Tibial artery (tissue), 4 donors: Measurements from ENCODE around the gene POLR2A.

Source experiments
- DNase-seq, 2 donors: peaks; one replicate each; pipeline ENCODE4 v3.0.0-alpha.2; 2019
- H3K27ac ChIP-seq, 2 donors: fragments of 200-600 bp; sonication (generic) in 1 of 2; 1 replicate in 1 of 2; 2 replicates in 1 of 2; pipeline ENCODE4 v1.5.1; 2018 to 2019; ENCODE audit warnings: mild to moderate bottlenecking in 1 of 2
- H3K27me3 ChIP-seq, 2 donors: fragments of 200-600 bp; sonication (generic) in 1 of 2; one replicate each; pipeline versions ENCODE4 v1.5.1 to v1.6.0; 2016 to 2019
- H3K36me3 ChIP-seq, 3 donors: fragments of 200-600 bp; sonication (generic) in 2 of 3; one replicate each; pipeline ENCODE4 v1.5.1; 2016 to 2019; ENCODE audit warnings: mild to moderate bottlenecking in 2 of 3
- H3K4me1 ChIP-seq, 4 donors: fragments of 200-600 bp; sonication (generic) in 2 of 4; 1 replicate in 3 of 4; 2 replicates in 1 of 4; pipeline ENCODE4 v1.5.1; 2016 to 2019
- H3K4me3 ChIP-seq, 2 donors: fragments of 200-600 bp; sonication (generic) in 1 of 2; 1 replicate in 1 of 2; 2 replicates in 1 of 2; pipeline ENCODE4 v1.5.1; 2018 to 2019; ENCODE audit warnings: mild to moderate bottlenecking in 2 of 2
- H3K9me3 ChIP-seq, 3 donors: fragments of 200-600 bp; sonication (generic) in 1 of 3; one replicate each; pipeline ENCODE4 v1.5.1; 2016 to 2019
- CTCF ChIP-seq, 2 experiments: fragments of 200-600 bp in 1 of 2; fragments of 450-650 bp in 1 of 2; IDR thresholded peaks; one replicate each; pipeline ENCODE4 v1.5.1; 2017 to 2019; ENCODE audit warnings: antibody characterized with exemption in 2 of 2, mild to moderate bottlenecking in 1 of 2, moderate library complexity in 1 of 2
- intact Hi-C: fragments of 100-400 bp; cut with DNase I; formaldehyde crosslinking; loops from one replicate; pipeline ENCODE4 v1.15.0; 2023; ENCODE audit warnings: low total_unique reads

POLR2A gene

GRCh38 chr17:7530023-7530900, 46.1 kb downstream of the POLR2A start:
- Histone ChIP-seq H3K4me1 (no peaks in the 10 kb centered on the region), H3K4me3 (no peak overlapping the region), H3K27ac (no peak overlapping the region), H3K27me3 (no peaks in the 10 kb centered on the region), H3K9me3 (peaks cover 0 to 11% (median 2%) of the 10 kb centered on the region in 3 donors), H3K36me3 (no peaks in the 10 kb centered on the region)
- intact Hi-C loops = no loop called here
- no peak for TF ChIP-seq CTCF (IDR thresholded peaks at IDR 0.05)
- no peak for DNase-seq

- Histone ChIP-seq H3K9me3 (peaks cover 0 to 9% (median 0%) of the 10 kb centered on the region in 3 donors), H3K27ac (no peak overlapping the region), H3K27me3 (peaks cover 0 to 19% of the 10 kb centered on the region in 2 donors), H3K36me3 (no peaks in the 10 kb centered on the region), H3K4me1 (no peaks in the 10 kb centered on the region), H3K4me3 (no peak overlapping the region)
- TF ChIP-seq CTCF (IDR thresholded peaks at IDR 0.05) = no peak
- intact Hi-C loops = no loop called here
- no peak for DNase-seq
Observed at GRCh38 chr17:7538050-7538449, 53.9 kb downstream of the POLR2A start.

GRCh38 chr17:7538891-7539545, 54.9 kb downstream of the POLR2A start:
- Histone ChIP-seq H3K27me3 (peaks cover 0 to 19% of the 10 kb centered on the region in 2 donors), H3K27ac (no peak overlapping the region), H3K4me1 (no peaks in the 10 kb centered on the region), H3K36me3 (no peaks in the 10 kb centered on the region), H3K9me3 (peaks cover 0 to 9% (median 0%) of the 10 kb centered on the region in 3 donors), H3K4me3 (no peak overlapping the region)
- DNase-seq = no peak
- no peak for TF ChIP-seq CTCF (IDR thresholded peaks at IDR 0.05)
- intact Hi-C loops = no loop called here

GRCh38 chr17:7541074-7541621, 57.0 kb downstream of the POLR2A start:
- intact Hi-C loops = no loop called here
- DNase-seq = no peak
- no peaks in the 10 kb centered on the region for H3K4me1 ChIP-seq

GRCh38 chr17:7544911-7545310, 60.7 kb downstream of the POLR2A start:
- no peaks in the 10 kb centered on the region for H3K9me3 ChIP-seq
- no peak for TF ChIP-seq CTCF (IDR thresholded peaks at IDR 0.05)
- intact Hi-C loops = no loop called here
- H3K4me3 ChIP-seq = no peak overlapping the region
- H3K4me1 ChIP-seq = peaks cover 0 to 15% (median 11%) of the 10 kb centered on the region in 4 donors
- H3K27ac ChIP-seq = no peak overlapping the region
- no peak for DNase-seq
- H3K36me3 ChIP-seq = no peaks in the 10 kb centered on the region
- H3K27me3 ChIP-seq = peaks cover 0 to 5% of the 10 kb centered on the region in 2 donors

More at GRCh38 chr17:7541074-7541621, 57.0 kb downstream of the POLR2A start:
- Histone ChIP-seq H3K9me3 (peaks cover 0 to 9% (median 0%) of the 10 kb centered on the region in 3 donors), H3K36me3 (no peaks in the 10 kb centered on the region), H3K27me3 (peaks cover 0 to 19% of the 10 kb centered on the region in 2 donors), H3K4me3 (no peak overlapping the region), H3K27ac (no peak overlapping the region)
- TF ChIP-seq CTCF (IDR thresholded peaks at IDR 0.05) = no peak
